ENCODE data around the gene SNX20.
A peak's percentile ranks its signal among the peaks of the same experiment; 100 is the strongest.

Gene SNX20

GRCh38 chr16:50678531-50678930, 2.6 kb downstream of the SNX20 start:
- no peak for DNase-seq

GRCh38 chr16:50677351-50677750, 3.8 kb downstream of the SNX20 start:
- DNase-seq = no peak

DNA sequence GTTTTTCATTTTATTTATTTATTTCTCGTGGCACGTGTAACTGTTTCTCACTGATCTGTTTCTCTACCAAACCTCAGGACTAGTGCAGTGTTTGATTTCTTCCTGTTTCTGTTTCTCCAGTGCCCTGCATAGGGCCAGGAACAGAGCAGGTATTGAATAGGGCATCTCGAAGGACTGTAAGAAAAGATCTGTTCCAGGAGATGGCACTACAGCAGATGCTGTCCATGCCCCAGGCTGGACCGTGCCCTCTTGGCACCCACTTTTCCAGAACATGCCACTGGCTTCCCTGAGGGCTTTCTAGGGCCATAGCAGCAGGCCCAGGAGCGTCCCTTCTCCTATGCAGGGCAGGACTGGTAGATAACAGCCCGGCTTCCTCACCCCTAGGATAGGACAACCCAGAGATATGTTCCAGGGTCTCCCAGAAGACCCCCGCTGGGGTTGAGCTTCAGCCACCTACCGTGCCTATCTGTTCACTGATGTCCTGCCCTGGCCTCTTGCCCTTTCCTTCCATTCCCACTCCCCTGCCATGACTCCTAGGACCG, 4.4 kb downstream of the SNX20 start:
- no peak for DNase-seq

- no peak for DNase-seq
Measured at GRCh38 chr16:50675686-50676610, 5.2 kb downstream of the SNX20 start.

DNA sequence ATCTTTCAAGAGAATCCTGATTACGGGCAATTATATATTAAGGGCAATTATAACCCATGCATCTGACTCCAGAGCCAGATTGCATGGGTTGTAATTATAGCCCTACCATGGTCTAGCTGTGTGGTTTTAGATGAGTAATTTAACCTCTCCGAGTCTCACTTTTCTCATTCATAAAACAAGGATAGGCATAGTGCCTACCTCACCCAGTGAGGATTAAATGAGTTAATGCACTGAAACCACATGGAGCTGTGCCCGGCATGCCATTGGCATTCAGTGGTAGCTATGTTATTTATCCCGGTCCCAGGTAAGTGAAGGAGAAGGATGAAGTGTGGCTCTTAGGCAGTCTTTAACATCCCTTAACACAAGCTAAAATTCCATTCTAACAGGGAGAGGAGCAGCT, 6.3 kb downstream of the SNX20 start:
- no peak for DNase-seq

DNA sequence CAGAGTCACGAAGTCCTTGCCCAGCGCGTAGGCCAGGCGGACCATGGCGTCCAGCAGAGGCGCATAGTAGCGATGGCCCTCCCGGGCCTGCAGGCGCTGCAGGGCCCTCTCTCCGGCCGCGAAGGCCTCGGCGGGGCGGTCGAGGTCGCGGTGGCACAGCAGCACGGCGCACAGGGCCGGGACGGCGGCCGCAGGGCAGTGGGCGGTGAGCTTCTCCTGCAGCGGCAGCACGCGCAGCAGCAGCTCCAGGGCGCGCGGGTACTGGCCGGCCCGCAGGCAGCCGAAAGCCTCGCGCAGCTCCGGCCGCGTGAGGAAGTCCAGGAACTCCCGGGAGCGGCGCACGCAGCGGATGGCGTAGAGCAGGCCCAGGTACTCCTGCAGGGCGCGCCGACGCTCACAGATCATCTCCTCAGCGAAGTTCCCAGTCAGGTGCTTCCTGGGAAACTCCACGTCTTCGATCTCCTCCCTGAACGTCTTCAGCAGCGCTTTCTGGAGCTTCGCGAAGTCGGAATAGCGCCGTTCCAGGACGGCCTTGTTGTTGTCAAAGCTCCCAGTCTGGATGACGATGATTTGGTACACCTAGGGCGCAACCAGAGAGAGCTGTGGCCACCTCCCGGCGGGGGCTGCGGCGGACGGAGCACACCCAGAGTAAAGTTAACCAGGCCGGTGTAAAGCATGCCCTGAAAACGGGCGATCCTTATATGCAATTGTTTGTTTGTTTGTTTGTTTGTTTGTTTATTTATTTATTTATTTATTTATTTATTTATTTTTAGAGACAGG, 7.4 kb downstream of the SNX20 start:
- no peak for DNase-seq

GRCh38 chr16:50671644-50672260, 9.4 kb downstream of the SNX20 start:
- peak; percentile 68 for DNase-seq

DNA sequence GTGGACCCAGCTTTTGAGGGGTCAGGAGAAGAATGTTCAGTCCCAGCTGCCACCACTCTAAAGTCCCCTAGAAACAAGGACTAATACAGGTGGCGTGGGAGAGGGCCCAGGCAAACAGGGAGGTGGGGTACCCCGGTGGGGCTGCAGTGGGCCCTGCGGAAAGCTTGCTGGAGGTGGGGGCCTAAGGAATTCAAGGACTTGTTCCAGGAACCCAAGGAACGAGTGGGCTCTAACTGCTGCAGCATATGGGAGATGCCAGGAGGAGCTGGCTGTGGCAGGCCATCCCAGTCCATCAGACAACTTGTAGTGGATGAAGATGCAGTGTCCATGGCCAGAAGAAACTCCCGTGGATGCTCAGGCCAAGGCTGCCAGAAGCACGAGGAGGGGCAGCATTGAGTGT, 10.6 kb downstream of the SNX20 start:
- DNase-seq = no peak

DNA sequence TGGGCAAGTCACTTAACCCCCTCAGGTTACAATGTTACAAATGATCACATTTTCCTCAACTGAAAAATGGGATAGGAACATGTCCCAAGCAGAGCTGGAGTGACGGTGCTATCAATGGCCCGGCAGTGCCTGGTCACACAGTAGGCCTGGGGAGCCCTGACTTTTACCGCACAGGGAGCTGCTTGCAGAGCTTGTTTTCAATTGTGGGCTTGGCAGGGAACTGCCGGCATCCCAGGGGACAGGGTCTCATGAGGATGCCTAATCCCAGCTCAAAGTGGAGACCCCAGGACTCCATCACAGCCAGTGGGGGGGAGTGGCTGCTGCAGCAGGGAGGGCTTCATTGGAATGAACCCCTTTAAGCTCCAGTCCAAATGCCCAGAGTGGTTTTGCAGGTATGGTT, 11.4 kb downstream of the SNX20 start:
- no peak for DNase-seq

DNA sequence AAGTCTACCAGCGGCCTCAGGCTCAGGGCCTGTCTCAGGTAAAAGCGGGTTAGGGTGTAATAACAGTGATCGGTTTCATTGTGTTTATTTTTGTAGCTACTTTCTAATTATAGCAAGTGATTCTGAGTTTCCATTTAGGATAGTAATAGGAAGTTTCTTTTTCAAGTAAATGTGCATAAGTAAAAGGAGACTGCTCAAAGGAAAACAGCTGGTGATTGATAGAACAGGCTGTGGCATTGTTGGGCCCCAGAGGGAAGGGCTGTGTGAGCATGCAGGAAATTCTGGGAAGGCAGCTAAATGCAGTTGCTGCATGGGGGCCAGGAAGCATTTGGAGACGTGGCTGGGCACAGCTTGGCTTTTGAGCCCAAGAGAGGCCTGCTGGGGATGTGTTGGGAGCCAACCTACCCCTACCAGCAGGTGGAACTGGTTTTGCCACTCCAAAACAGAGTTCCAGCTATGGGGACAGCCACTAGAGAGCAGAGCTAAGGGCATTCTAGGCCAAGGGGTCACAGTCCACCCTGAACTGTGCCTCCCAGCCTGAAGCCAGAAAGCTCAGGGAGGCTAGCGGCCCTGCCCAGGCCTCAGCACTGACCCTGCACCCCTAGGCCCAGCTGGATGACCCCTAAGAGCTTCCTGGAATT, 12.6 kb downstream of the SNX20 start:
- no peak for DNase-seq

GRCh38 chr16:50667497-50668367, 13.4 kb downstream of the SNX20 start:
- DNase-seq = peak; percentile 11

DNA sequence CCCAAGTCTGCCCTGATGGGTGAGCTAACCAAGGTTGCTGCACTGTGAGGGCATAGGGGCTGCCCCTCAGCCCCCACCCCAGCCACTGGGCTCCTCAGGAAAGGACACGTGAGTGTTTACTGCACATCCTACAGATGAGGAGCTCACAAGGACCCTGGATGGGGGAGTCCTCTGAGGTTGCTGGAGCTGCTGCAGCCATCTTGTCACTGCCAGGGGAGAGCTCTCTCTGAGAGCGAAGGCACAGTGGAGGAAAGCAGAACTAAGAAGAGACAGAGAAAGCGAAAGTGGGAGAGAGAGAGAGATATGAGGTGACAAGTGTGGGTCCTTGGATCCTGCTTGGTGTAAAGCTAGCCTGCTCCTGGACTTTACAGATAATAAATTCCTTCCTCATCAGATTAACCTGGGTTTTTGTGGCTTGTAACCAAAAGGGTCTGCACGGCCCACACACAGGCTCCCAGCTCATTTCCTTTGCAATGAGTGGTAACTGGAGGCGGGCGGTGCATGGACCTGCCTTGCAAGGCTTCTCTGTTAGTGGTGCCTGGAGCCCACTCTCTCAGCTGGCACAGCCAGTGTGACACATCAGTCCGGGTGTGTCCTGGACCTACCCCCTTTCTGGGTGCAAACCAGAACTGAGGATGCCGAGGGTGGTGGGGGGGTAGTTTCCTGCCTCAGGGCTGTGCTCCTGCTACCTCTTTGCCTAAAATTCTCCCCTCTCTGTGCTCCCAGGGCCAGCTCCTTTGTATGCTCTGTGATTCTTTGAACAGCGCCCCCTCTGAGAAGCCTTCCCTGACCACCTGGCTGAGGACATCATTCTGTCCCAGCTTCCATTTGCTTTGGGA, 14.2 kb downstream of the SNX20 start:
- DNase-seq = peak; percentile 70

- DNase-seq = peak; percentile 88
Measured at GRCh38 chr16:50665128-50665878, 15.8 kb downstream of the SNX20 start.

- DNase-seq = no peak
Measured at GRCh38 chr16:50664270-50664669, 16.8 kb downstream of the SNX20 start.

- no peak for DNase-seq
Measured at GRCh38 chr16:50662306-50662940, 18.7 kb downstream of the SNX20 start.

GRCh38 chr16:50659806-50660205, 21.3 kb downstream of the SNX20 start:
- DNase-seq = no peak

DNA sequence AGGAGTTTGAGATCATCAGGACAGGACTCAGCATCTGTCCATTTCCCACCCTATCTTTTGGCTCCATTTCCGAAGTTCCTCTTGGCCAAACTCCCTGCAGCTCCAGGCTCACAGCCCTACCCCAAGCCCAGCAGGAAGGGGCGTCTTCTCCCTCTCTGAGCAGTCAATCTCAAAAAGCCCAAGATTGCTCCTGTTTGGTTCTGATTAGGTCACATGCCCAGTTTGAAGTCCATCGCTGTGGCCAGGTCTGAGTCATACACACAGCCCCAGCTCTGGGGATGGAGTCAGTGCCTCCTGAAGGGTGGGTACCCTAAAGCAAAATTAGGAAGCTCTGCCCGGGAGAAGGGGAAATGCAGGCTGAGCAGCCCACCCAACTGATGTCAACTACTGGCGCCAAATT, 23.9 kb downstream of the SNX20 start:
- DNase-seq = no peak

DNA sequence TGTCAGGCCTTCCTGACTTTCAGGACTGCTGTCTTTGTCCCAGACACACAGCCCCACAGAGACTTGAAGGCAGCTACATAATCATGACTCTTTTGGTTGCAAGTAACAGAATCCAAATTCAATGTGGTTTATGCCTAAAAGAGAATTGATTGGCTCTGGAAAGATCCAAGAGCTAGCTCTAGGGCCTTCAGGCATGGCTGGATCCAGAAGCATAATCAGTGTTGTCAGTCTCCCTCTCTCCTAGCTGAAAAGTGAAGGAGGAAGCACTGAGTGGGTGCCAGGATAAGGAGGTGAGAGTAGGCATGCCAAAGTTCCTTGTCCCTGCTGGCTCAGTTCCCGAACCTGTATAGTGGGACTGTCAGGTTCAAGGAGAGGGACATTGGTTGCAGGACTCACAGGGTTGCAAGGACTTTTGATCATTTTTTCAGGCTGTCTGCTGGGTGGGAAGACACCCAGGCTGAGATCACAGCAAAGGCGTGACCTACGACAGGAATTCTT, 25.5 kb downstream of the SNX20 start:
- no peak for DNase-seq
